Brain microvascular endothelial cell (primary cell): ENCODE measurements around the gene TOR2A.

Experiments
- DNase-seq: peaks from one replicate; pipeline ENCODE4 v3.0.0-alpha.2; 2020
- H3K27ac ChIP-seq: fragments of 250-450 bp; sonication (Bioruptor Pico); 2 replicates; pipeline ENCODE4 v1.5.1; 2020; ENCODE audit warnings: mild to moderate bottlenecking, moderate library complexity
- H3K27me3 ChIP-seq: fragments of 250-450 bp; sonication (Bioruptor Pico); replicated peaks from 2 replicates; pipeline ENCODE4 v1.5.1; 2020; ENCODE audit warnings: mild to moderate bottlenecking
- H3K36me3 ChIP-seq: fragments of 250-450 bp; sonication (Bioruptor Pico); replicated peaks from 2 replicates; pipeline ENCODE4 v1.5.1; 2020; ENCODE audit warnings: mild to moderate bottlenecking
- H3K4me3 ChIP-seq: 2 replicates; pipeline ENCODE4 v1.5.1; 2011; ENCODE audit warnings: low read depth, mild to moderate bottlenecking, control low read depth, low read length, moderate library complexity
- in situ Hi-C: cut with HindIII; loops from 2 replicates; pipeline ENCODE4 v1.10.0; 2017; ENCODE audit warnings: low sequenced_read_pairs, low pct_ligation_motif_present
- TF ChIP-seq, protein P1 (sequence below): IDR thresholded peaks from 2 replicates; pipeline ENCODE4 v1.5.1; 2011; ENCODE audit warnings: low read depth, mild to moderate bottlenecking, moderate library complexity, low read length, control low read depth, inconsistent platforms; ENCODE audit errors: missing control alignments

Gene TOR2A

DNA sequence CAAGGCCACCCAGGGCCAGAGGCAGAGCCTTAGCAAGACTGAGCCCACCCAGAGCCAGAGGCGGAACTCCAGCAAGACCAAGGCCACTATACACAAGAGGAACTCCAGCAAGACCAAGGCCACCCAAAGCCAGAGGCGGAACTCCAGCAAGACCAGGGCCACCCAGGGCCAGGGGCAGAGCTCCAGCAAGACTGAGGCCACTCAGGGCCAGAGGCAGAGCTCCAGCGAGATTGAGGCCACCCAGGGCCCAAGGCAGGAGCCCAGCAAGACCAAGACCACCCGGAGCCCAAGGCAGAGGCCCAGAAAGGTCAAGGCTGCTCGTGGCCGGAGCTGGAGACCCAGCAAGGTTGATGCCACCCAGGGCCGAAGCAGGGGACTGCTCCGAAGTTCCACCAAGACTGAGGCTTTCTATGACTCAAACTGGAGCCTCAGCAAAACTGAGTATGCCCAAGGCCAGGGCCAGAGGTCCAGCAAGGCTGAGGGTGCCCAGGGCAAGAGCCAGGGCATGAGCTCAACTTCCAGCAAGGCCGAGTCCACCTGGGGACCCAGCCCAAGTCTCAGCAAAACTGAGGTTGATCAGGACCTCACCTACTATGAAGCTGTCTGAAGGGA is 4.2 kb downstream of the TOR2A start:
- TF ChIP-seq, protein P1, sequence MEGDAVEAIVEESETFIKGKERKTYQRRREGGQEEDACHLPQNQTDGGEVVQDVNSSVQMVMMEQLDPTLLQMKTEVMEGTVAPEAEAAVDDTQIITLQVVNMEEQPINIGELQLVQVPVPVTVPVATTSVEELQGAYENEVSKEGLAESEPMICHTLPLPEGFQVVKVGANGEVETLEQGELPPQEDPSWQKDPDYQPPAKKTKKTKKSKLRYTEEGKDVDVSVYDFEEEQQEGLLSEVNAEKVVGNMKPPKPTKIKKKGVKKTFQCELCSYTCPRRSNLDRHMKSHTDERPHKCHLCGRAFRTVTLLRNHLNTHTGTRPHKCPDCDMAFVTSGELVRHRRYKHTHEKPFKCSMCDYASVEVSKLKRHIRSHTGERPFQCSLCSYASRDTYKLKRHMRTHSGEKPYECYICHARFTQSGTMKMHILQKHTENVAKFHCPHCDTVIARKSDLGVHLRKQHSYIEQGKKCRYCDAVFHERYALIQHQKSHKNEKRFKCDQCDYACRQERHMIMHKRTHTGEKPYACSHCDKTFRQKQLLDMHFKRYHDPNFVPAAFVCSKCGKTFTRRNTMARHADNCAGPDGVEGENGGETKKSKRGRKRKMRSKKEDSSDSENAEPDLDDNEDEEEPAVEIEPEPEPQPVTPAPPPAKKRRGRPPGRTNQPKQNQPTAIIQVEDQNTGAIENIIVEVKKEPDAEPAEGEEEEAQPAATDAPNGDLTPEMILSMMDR, result no peak
- in situ Hi-C loops, result no loop called here

DNA sequence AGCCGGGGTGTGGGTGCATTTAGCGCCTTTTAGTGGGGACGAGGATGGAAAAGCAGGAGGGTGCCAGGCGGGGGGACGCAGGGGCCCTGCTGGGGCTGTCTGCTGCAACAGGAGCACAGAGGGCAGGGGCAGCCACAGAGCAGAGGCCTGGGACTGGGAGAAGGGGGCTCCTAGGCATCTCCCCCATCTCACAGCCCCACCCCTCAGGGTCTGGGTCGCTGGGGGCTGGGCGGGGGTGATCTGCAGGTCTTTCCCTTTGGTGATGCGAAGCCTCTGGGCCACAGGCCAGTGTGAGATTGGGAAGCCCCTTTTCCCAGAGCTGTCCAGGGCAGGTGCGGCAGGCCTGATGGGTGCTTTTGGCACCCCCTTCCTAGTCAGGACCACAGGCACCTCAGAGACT is 4.8 kb downstream of the TOR2A start:
- no peaks in the 10 kb centered on the region for H3K27me3 ChIP-seq
- no peak for DNase-seq
- H3K36me3 ChIP-seq, result no peaks in the 10 kb centered on the region
- H3K4me3 ChIP-seq, result no peak overlapping the region
- H3K27ac ChIP-seq, result no peak overlapping the region
- TF ChIP-seq, protein P1, result no peak
- in situ Hi-C loops, result no loop called here

More for the DNA sequence above, 4.2 kb downstream of the TOR2A start:
- H3K27ac ChIP-seq, result no peak overlapping the region
- no peaks in the 10 kb centered on the region for H3K27me3 ChIP-seq
- H3K36me3 ChIP-seq, result no peaks in the 10 kb centered on the region
- H3K4me3 ChIP-seq, result no peak overlapping the region
- DNase-seq, result no peak

DNA sequence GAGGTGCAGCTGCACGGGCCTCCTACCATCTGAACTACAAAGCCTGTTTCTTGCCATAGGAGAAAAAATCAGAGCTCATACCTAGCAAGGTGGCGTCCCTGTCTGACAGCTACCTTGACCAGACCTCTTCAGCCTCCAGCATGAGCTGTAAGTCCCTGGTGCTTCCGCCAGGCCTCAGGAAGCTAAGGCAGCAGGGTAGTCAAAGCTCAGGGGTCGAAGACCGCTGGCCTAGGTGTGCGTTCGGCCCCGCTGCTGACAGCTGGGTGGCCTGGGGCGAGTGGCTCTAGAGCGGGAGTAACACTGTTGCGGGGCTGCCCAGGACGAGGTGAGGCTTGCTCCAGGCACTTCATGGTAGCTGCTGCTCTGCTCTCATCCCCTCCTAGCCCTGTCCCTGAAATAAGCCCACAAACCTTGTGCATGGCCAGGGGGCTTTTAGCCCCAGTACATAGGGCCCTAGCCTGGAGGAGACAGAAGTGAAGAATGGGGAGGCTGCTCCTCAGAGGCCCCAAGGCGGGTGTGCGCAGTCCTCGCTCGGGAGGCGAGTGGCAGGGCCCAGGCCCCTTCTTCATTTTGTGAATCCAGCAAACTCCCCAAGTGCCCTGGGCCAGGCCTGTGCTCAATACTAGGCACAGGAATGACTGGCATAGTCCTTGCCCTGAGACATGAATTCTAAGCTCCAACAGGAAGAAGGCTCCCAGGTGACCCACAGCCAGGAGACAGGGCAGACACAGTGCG is 5.4 kb downstream of the TOR2A start:
- TF ChIP-seq, protein P1, result no peak
- DNase-seq, result no peak
- no peak overlapping the region for H3K4me3 ChIP-seq
- in situ Hi-C loops, result no loop called here
- H3K36me3 ChIP-seq, result no peaks in the 10 kb centered on the region
- H3K27me3 ChIP-seq, result no peaks in the 10 kb centered on the region
- no peak overlapping the region for H3K27ac ChIP-seq

DNA sequence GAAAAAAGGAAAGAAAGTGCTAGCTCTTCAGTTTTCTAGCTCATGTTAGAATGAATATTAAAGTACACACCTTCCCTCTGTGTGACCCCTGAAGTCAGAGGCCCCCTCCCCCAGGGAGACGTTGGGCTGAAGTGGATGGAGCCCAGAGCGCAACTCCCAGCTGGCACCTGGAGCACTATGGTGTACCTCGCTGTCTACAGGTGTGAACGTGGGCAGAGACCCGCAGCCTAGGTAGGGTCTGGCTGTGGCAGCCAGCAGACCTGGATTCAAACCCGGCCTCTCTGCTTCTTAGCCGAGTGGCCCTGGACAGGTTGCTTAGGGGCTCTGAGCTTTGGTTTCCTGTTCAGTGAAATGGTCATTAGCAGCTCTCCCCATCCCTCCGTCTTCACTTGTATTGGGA is 6.3 kb downstream of the TOR2A start:
- H3K27me3 ChIP-seq, result no peaks in the 10 kb centered on the region
- DNase-seq, result no peak
- in situ Hi-C loops, result no loop called here
- H3K4me3 ChIP-seq, result no peak overlapping the region
- no peaks in the 10 kb centered on the region for H3K36me3 ChIP-seq
- TF ChIP-seq, protein P1, result no peak
- H3K27ac ChIP-seq, result no peak overlapping the region

DNA sequence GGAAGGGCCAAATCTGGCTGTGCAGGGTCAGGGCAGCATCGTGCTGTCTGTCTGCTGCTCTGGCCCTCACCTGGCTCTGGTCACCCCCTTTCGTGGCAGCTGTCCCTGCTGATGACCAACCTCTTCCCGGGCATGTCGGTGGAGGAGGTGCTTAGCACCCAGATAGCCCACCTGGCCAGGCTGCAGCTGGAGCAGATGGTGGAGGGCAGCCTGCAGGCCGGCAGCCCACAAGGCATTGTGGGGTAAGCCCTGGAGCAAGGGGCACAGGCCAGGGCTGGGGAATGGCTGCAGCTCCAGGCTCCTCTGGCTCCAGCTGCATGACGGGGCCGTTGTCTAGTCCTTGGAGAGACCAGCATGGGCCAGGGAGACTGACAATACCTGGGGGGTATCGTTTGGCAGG is 8.2 kb downstream of the TOR2A start:
- in situ Hi-C loops, result no loop called here
- Histone ChIP-seq H3K36me3 (no peaks in the 10 kb centered on the region), H3K27me3 (no peaks in the 10 kb centered on the region), H3K4me3 (no peak overlapping the region), H3K27ac (no peak overlapping the region)
- no peak for DNase-seq
- TF ChIP-seq, protein P1, result no peak
